HG03342 (cell line): ENCODE results near the gene TPRG1L.

ENCODE experiments used
- ATAC-seq: cut with Tn5 transposase; IDR thresholded peaks from one replicate; pipeline ENCODE4 v1.9.1; 2021; ENCODE audit warnings: mild to moderate bottlenecking, moderate library complexity; ENCODE audit not compliant: unreplicated experiment

The TPRG1L gene

DNA sequence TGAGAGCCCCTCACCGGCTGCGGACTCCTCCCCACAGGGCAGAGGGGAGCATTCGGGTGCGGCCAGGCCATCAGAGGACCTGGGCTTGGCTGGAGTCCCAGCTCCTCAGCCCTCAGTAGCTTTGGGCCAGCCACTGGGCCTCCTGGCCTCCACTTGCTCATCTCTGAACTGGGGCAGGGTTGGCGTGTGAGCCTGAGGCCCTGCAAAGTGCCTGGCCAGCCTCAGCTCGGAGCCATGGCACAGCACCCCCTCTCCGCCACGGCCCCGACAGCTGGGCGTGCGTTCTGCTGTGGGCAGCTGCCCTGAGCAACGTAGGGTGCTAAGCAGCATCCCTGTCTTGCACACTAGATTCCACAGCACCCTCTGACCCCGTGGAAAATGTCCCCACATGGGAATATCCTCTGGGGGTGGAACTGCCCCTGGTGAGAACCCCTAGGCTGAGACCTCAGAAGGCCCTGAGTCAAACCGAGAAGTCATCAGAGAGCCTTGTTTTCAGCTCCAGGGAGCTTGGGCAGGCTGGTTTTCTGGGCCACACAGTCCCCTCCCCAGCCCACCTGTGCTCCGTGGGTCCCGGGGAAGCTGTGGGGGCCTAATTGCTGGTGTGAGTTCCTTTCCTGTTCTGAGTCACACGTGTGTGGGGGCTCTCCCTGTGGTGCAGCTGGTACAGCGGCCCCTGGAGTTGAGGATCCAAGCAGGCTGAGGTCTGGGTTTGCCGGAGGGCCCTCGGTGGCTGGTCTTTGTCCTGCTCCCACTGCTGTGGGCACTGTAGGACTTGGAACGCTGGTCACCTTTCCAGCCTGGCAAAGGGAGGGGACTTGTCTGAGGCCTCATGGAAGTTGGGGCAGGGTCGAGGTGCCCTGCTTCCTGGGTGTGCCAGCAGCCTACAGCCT lies 52.0 kb downstream of the TPRG1L start:
- ATAC-seq, result peak; percentile 62

DNA sequence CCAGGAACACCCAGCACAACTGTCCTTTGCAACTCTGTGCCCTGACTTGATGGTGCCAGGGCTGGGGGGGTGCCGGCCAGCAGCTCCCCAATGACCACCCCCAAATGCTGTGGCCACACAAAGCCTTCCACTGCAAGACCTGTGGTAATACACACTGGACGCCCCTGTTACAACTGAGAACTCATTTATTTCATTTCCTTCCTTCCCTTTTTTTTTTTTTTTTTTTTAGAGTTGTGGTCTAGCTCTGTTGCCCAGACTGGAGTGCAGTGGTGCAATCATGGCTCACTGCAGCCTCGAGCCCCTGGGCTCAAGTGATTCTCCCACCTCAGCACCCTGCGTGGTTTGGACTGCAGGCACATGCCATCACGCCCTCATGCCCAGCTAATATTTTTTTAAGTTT lies 52.7 kb downstream of the TPRG1L start:
- peak; percentile 5 for ATAC-seq

DNA sequence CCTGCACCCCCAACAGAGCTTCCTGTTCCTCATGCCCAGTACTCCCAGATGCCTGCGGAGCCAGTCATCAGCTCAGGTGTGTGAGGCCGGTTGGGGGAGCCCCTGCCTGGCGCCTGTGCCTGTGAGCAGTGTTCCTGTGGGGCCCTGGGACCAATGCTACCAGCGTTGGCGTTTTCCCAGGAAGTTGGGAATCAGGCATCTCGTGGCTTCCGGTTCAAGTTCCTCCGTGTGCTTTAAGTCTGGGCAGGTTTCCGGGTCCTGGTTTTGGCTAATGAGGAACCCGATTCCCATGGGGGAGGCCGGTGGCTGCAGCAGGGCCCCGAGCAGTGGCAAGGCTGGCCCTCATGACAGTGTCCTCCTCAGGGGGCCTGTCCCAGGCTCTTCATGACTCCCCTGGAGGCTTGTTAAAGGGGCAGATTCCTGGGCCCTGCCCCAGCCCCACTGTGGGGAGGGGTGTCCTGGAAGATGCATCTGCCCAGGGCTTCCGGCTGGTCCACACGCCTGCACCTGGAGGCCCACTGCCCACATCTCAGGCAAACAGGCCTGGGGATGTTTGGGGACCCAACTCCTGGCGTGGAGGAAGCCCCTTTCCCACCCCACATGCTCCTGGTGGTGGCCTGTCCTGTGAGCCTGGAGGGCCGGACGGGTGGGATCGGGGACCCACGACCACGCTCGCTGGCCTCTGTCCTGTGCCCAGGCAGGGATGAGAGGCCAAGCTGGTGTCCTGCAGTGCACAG lies 53.7 kb downstream of the TPRG1L start:
- no peak for ATAC-seq

DNA sequence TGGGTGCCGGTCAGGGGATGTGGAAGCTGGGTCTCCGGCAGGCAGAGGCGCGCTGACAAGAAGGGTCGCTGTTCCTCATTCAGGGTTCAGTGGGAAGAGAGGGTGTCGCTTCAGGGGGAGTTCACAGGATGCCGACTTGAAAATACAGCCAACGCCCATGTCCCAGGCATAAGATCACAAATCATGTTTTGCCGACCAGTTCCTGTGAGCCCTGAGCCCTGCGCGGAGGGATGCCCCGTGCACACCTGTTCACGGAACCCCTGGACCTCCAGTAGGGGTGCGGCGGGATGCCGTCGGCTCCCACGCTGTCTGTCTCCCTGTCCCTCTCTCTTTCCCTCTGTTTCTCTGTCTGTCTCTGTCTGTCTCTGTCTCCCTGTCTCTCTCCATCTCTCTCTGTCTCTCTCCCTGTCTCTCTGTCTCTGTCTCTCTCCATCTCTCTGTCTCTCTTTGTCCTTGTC lies 54.3 kb downstream of the TPRG1L start:
- no peak for ATAC-seq
